Measurements from ENCODE around the gene CEP20. TPM values are rescaled to one million over a fixed set of nuclear protein-coding genes. Genes with fewer than 3 reads are reported as not detected.

CEP20 gene
- total RNA-seq, 2 experiments from 2014 or later, result 49.0 to 57.0 TPM

DNA sequence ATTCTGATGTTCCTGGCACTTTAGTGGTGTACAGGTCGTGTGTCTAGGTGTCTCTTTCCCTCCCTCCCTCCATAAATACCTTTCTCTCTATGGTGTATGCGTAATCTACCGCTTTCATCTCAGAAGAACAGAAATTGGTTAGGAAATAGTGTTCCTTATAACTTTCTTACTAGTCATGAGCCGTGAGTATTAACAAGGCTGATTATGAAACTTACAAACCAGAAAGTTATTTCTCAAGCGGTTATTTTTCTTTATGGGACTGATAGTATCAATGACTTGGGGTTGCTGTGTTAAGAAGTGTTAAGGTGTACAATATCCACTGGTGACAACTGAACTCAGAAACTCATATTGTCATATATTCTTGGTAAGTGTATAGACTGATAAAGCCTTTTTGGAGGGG lies 18.4 kb downstream of the CEP20 start:
- H3K4me3 Mint-ChIP-seq, result no peak overlapping the region
- CTCF ChIA-PET, result no interaction called here
- H3K27ac Mint-ChIP-seq, result no peak overlapping the region
- intact Hi-C loops (cut with micrococcal nuclease), result no loop called here
- H3K36me3 Mint-ChIP-seq (ENCODE audit: low read depth), result peaks cover 11% of the 10 kb centered on the region
- no peaks in the 10 kb centered on the region for H3K4me1 Mint-ChIP-seq (ENCODE audit: low read depth)
- H3K9me3 Mint-ChIP-seq, result no peaks in the 10 kb centered on the region
- DNase-seq, result no peak
- H3K27me3 Mint-ChIP-seq (ENCODE audit: low read depth), result no peaks in the 10 kb centered on the region

- H3K27ac Mint-ChIP-seq, result no peak overlapping the region
- CTCF ChIA-PET, result no interaction called here
- H3K9me3 Mint-ChIP-seq, result no peaks in the 10 kb centered on the region
- H3K36me3 Mint-ChIP-seq (ENCODE audit: low read depth), result peaks cover 8% of the 10 kb centered on the region
- H3K4me1 Mint-ChIP-seq (ENCODE audit: low read depth), result no peaks in the 10 kb centered on the region
- H3K27me3 Mint-ChIP-seq (ENCODE audit: low read depth), result no peaks in the 10 kb centered on the region
- intact Hi-C loops (cut with micrococcal nuclease), result no loop called here
- H3K4me3 Mint-ChIP-seq, result no peak overlapping the region
- DNase-seq, result no peak
These were observed 22.0 kb downstream of the CEP20 start for GRCh38 chr16:15866451-15866850.

- CTCF ChIA-PET, result no interaction called here
- H3K36me3 Mint-ChIP-seq (ENCODE audit: low read depth), result peaks cover 8% of the 10 kb centered on the region
- no peak overlapping the region for H3K4me3 Mint-ChIP-seq
These were observed 22.7 kb downstream of the CEP20 start for GRCh38 chr16:15865742-15866141.

GRCh38 chr16:15864939-15865338 lies 23.5 kb downstream of the CEP20 start:
- intact Hi-C loops (cut with micrococcal nuclease), result no loop called here
- H3K9me3 Mint-ChIP-seq, result no peaks in the 10 kb centered on the region
- no peak for DNase-seq
- H3K36me3 Mint-ChIP-seq (ENCODE audit: low read depth), result peaks cover 8% of the 10 kb centered on the region
- no peaks in the 10 kb centered on the region for H3K27me3 Mint-ChIP-seq (ENCODE audit: low read depth)
- no peak overlapping the region for H3K27ac Mint-ChIP-seq
- no peak overlapping the region for H3K4me3 Mint-ChIP-seq
- H3K4me1 Mint-ChIP-seq (ENCODE audit: low read depth), result no peaks in the 10 kb centered on the region
- CTCF ChIA-PET, result no interaction called here

More at GRCh38 chr16:15865742-15866141, 22.7 kb downstream of the CEP20 start:
- Mint-ChIP-seq H3K9me3 (no peaks in the 10 kb centered on the region), H3K27ac (no peak overlapping the region), H3K27me3 (ENCODE audit: low read depth) (no peaks in the 10 kb centered on the region), H3K4me1 (ENCODE audit: low read depth) (no peaks in the 10 kb centered on the region)
- DNase-seq, result no peak
- intact Hi-C loops (cut with micrococcal nuclease), result no loop called here

DNA sequence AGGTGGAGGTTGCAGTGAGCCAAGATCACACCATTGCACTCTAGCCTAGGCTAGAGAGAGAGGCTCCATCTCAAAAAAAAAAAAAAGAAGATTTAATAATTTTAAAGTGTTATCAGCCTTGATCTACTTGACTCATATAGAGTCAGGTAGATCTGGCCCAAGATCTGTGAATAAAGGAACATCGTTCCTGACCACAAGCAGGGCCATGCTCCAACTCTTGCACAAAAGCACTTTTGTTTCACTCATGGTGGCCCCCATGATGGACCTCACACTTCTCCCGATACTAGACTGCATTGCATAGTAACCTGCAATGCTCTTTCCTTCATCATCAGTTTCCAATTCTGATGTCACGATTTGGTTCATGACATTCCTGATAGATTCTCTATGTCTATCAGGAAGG lies 26.4 kb downstream of the CEP20 start:
- peaks cover 15% of the 10 kb centered on the region for H3K27me3 Mint-ChIP-seq (ENCODE audit: low read depth)
- H3K36me3 Mint-ChIP-seq (ENCODE audit: low read depth), result peaks cover 3% of the 10 kb centered on the region
- no peak for DNase-seq
- H3K27ac Mint-ChIP-seq, result no peak overlapping the region
- CTCF ChIA-PET, result interaction anchor here (0.6 kb wide), 1 partner anchor 1060 kb away, joined by 3 read pairs; no protein-coding TSS in a partner anchor
- H3K4me1 Mint-ChIP-seq (ENCODE audit: low read depth), result peaks cover 6% of the 10 kb centered on the region
- no peaks in the 10 kb centered on the region for H3K9me3 Mint-ChIP-seq
- intact Hi-C loops (cut with micrococcal nuclease), result no loop called here
- no peak overlapping the region for H3K4me3 Mint-ChIP-seq

- no peaks in the 10 kb centered on the region for H3K36me3 Mint-ChIP-seq (ENCODE audit: low read depth)
- no peaks in the 10 kb centered on the region for H3K9me3 Mint-ChIP-seq
- H3K4me3 Mint-ChIP-seq, result no peak overlapping the region
- no peak overlapping the region for H3K27ac Mint-ChIP-seq
- no peak for DNase-seq
- H3K4me1 Mint-ChIP-seq (ENCODE audit: low read depth), result peaks cover 6% of the 10 kb centered on the region
- H3K27me3 Mint-ChIP-seq (ENCODE audit: low read depth), result peaks cover 31% of the 10 kb centered on the region
- CTCF ChIA-PET, result interaction anchor here (1.4 kb wide), 1 partner anchor 9 kb away, joined by 3 read pairs; no protein-coding TSS in a partner anchor
- intact Hi-C loops (cut with micrococcal nuclease), result no loop called here
These were observed 29.3 kb downstream of the CEP20 start for GRCh38 chr16:15858921-15859668.

- Mint-ChIP-seq H3K9me3 (no peaks in the 10 kb centered on the region), H3K4me3 (peak overlapping the region; percentile 35), H3K4me1 (ENCODE audit: low read depth) (peaks cover 6% of the 10 kb centered on the region), H3K36me3 (ENCODE audit: low read depth) (no peaks in the 10 kb centered on the region), H3K27me3 (ENCODE audit: low read depth) (peaks cover 32% of the 10 kb centered on the region), H3K27ac (peak overlapping the region; percentile 19)
- CTCF ChIA-PET, result interaction anchor here (1.4 kb wide), 1 partner anchor 10 kb away, joined by 3 read pairs; no protein-coding TSS in a partner anchor
- intact Hi-C loops (cut with micrococcal nuclease), result no loop called here
- no peak for DNase-seq
These were observed 30.5 kb downstream of the CEP20 start for GRCh38 chr16:15857724-15858560.

GRCh38 chr16:15856901-15857698 lies 31.3 kb downstream of the CEP20 start, which contains the start of gene MYH11:
Gene MYH11, minus strand, starts transcription at chr16:15857028. Its CDS starts 18,776 bp downstream, at chr16:15838252.
- Mint-ChIP-seq H3K36me3 (ENCODE audit: low read depth) (no peaks in the 10 kb centered on the region), H3K27me3 (ENCODE audit: low read depth) (peaks cover 32% of the 10 kb centered on the region), H3K4me3 (peak within 1 kb of the TSS; percentile 35), H3K27ac (no peak within 1 kb of the TSS), H3K9me3 (no peaks in the 10 kb centered on the region), H3K4me1 (ENCODE audit: low read depth) (peaks cover 6% of the 10 kb centered on the region)
- intact Hi-C loops (cut with micrococcal nuclease), result no loop called here
- DNase-seq, result no peak
- CTCF ChIA-PET, result no interaction called here

- Mint-ChIP-seq H3K36me3 (ENCODE audit: low read depth) (no peaks in the 10 kb centered on the region), H3K9me3 (no peaks in the 10 kb centered on the region), H3K27ac (no peak overlapping the region), H3K27me3 (ENCODE audit: low read depth) (peaks cover 32% of the 10 kb centered on the region), H3K4me1 (ENCODE audit: low read depth) (peaks cover 6% of the 10 kb centered on the region), H3K4me3 (no peak overlapping the region)
- intact Hi-C loops (cut with micrococcal nuclease), result no loop called here
- CTCF ChIA-PET, result no interaction called here
- no peak for DNase-seq
These were observed 32.2 kb downstream of the CEP20 start for GRCh38 chr16:15856182-15856581.

DNA sequence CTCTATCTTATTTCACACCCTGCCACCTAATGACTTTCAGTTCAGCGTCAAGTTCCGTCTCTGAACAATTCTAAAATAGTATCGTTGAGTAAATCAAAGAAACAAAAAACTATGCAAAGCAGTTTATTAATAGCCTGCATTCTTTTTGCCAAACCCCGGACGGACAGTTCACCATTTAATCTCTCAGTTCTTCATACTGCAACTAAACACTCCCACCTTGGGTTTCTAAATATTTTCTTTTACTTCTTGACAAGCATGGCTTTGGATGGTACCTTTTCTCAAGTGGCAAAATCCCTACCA lies 32.7 kb downstream of the CEP20 start:
- no peak for DNase-seq
- H3K36me3 Mint-ChIP-seq (ENCODE audit: low read depth), result no peaks in the 10 kb centered on the region
- peaks cover 32% of the 10 kb centered on the region for H3K27me3 Mint-ChIP-seq (ENCODE audit: low read depth)
- no peaks in the 10 kb centered on the region for H3K9me3 Mint-ChIP-seq
- CTCF ChIA-PET, result no interaction called here
- H3K4me3 Mint-ChIP-seq, result no peak overlapping the region
- intact Hi-C loops (cut with micrococcal nuclease), result no loop called here
- no peak overlapping the region for H3K27ac Mint-ChIP-seq
- peaks cover 6% of the 10 kb centered on the region for H3K4me1 Mint-ChIP-seq (ENCODE audit: low read depth)

DNA sequence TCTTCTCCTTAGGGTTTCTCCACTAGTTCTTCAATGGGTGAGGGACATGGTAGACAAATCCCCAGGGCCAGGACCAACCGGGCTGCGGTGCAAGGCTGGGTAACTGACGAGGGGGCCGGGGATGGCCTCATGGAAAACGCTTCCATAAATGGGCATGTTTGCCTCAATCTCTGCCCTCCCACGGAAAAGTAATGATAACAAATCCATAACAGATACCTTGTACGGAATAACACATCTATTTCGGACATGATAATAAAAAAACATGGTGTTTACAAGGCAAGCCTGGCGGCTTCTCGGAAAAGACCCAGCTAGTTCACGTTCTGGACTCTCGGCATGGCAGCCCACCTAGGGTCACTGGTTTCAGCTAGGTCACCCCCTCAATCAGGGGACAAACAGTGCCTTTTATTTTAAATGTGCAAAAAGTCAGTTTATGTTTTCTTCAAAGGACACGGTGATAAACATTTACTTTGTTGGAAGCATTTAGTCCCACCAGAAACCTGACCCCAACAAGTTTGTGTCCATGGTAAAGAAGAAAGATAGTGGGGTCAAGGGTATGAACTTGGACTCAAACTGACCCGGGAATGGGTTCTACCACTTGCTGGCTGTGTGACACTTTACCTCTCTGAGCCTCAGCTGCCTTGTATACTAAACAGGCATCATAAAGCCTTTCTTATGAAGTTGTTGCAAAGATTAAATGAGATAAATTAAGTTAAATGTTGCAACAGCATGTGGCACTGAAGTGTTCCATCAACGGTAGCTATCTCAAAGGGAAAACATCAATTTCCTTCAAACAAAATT lies 33.3 kb downstream of the CEP20 start:
- DNase-seq, result no peak
- Mint-ChIP-seq H3K27me3 (ENCODE audit: low read depth) (peaks cover 32% of the 10 kb centered on the region), H3K4me3 (no peak overlapping the region), H3K4me1 (ENCODE audit: low read depth) (peaks cover 6% of the 10 kb centered on the region), H3K9me3 (no peaks in the 10 kb centered on the region), H3K27ac (no peak overlapping the region), H3K36me3 (ENCODE audit: low read depth) (no peaks in the 10 kb centered on the region)
- CTCF ChIA-PET, result no interaction called here
- intact Hi-C loops (cut with micrococcal nuclease), result no loop called here

DNA sequence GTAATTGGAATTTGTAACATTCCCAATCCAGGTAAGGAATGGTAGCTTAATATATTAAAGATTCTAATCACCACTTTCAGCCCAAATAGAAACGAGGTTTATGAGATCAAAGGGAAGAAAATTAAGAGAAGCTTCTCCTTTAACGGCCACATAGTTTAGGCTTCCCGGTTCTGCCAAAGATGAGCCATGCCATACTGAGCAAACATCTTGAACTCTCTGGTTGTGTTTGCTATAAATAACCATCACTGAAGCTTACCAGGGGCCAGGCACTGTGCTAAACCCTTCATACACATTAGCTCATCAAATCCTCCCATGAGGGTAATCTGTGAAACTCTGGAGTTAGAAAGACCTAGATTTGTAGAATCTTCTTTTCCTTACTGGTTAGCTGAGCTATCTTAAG lies 34.3 kb downstream of the CEP20 start:
- peaks cover 6% of the 10 kb centered on the region for H3K4me1 Mint-ChIP-seq (ENCODE audit: low read depth)
- no peak overlapping the region for H3K27ac Mint-ChIP-seq

More for the DNA sequence above, 34.3 kb downstream of the CEP20 start:
- no peaks in the 10 kb centered on the region for H3K9me3 Mint-ChIP-seq
- DNase-seq, result no peak
- CTCF ChIA-PET, result no interaction called here
- intact Hi-C loops (cut with micrococcal nuclease), result no loop called here
- H3K36me3 Mint-ChIP-seq (ENCODE audit: low read depth), result no peaks in the 10 kb centered on the region
- H3K27me3 Mint-ChIP-seq (ENCODE audit: low read depth), result peaks cover 32% of the 10 kb centered on the region
- no peak overlapping the region for H3K4me3 Mint-ChIP-seq

All from activated naive CD4-positive, alpha-beta T cell treated with anti-CD3 and anti-CD28 coated beads for 36 hours (primary cell).